Ramos (cell line): Measurements from ENCODE around the gene COL8A1.
"Not testable (repeated sequence)": the region's sequence is repeated elsewhere in the genome, so short reads cannot be mapped to it uniquely, and the experiment has no call there.

ENCODE experiments used
- in situ Hi-C: fragments of 300-500 bp; cut with MboI; formaldehyde crosslinking; loops from one replicate; pipeline ENCODE4 v1.14.3; 2022; ENCODE audit warnings: low sequenced_read_pairs; ENCODE audit not compliant: unreplicated experiment

Gene COL8A1

DNA sequence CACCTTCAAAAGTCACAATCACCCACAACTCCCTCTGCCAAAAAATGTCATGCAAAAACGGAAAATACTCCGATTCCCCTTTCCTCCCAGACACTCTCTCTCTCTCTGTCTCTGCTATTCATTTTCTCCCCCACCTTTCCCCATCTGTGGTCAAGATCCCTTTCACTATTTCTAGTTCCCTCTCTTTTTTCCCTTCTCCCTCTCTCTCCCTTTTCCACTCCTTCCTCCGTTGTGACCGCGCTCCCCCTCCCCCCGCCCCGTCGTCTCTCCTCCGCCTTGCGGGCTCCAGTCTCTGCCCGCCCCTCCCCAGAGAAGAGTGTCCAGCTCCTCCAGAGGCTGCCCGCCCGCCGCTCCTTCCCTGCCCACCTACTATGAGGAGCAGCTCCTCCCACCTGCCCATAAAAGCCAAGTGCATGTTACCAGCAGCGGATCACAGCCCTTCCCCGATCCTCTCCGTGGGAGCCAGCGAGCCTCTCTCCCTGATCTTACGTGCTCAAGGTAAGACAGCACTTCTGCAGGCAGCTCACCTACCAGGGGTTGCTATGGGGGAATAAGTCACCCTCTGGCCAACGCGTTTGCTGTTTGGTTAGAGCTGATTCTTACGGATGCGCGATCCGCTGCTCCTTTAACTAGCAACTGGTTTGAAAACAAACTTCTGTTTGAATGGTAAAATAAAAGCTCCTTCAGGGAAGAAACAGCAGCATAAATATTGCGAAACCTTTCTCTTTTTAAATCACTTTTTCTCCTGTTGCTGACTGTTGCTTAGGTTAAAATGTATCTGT is at the start of gene COL8A1:
TSS of gene COL8A1 (plus strand) at position 428 of the 782 bp plus-strand sequence. CDS start 152,089 bp downstream, outside the sequence.
- in situ Hi-C loops, result no loop called here

DNA sequence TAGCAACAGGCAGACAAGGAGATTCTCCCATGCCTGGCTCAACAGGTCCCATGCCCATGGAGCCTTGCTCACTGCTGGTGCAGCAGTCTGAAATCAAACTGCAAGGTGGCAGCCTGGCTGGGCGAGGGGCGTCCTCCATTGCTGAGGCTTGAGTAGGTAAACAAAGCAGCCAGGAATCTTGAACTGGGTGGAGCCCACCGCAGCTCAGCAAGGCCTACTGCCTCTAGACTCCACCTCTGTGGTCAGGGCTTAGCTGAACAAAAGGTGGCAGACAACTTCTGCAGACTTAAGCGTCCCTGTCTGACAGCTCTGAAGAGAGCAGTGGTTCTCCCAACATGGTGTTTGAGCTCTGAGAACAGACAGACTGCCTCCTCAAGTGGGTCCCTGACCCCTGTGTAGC is 49.2 kb upstream of the COL8A1 start:
- in situ Hi-C loops, result not testable (repeated sequence)

- in situ Hi-C loops, result no loop called here
These were observed 38.5 kb upstream of the COL8A1 start for GRCh38 chr3:99599894-99600293.

DNA sequence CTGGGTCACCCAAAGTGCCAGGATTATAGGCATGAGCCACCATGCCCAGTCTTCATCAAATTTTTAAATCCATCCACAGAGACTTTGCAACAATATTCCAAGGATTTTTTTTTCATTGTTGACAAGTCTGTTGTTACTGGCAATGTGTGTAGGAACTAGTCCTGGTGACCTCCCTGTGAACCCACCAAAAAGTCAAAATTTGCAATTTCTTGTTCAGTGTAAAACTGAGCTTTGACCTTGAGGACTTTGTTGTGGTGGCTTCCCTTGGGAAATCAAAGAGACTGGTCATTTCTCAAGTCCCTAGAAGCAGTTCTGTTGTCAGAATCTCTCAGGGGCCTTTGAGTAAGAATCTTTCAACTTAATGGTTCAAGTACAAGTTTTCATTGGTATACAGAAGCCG is 36.9 kb upstream of the COL8A1 start:
- in situ Hi-C loops, result no loop called here

DNA sequence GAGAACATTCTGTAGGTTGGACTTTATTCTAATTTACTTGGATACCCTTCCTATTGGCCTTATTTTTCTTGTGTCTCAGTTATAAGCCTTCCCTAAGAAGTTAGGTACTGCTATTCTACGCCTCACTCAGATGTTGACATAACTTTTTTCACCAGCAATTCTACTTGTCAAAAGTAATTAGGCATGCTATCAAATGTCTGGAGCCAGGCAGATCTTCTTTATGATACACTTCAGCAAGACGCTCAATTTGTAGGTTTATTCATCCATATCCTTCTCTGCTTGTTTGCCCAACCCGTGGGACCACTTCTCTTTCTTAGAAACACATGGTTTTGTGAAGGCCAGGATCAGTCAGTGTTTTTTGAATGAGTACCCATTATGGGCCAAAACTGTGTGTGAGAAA is 36.2 kb upstream of the COL8A1 start:
- in situ Hi-C loops, result no loop called here

DNA sequence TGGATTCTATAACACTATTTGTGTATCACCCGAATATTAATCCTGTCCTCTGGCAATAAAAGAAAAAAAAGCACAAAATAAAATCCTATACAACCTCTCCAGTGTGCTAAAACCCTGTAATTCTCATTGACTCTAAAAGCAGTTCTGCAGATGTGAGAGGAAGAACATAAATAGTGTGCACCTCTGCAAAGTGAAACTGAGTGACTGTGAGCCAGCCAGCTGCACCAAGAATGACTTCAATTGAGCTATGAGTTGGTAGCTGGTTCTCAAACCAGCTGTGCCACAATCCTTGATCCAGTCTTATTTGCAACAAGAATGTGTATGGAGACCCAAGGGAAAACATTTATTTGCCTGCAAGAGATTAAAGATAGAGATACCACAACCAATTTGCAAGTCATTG is 31.2 kb upstream of the COL8A1 start:
- in situ Hi-C loops, result no loop called here

GRCh38 chr3:99614768-99615167 is 23.6 kb upstream of the COL8A1 start:
- in situ Hi-C loops, result no loop called here

GRCh38 chr3:99620077-99620767 is 18.2 kb upstream of the COL8A1 start:
- in situ Hi-C loops, result no loop called here

DNA sequence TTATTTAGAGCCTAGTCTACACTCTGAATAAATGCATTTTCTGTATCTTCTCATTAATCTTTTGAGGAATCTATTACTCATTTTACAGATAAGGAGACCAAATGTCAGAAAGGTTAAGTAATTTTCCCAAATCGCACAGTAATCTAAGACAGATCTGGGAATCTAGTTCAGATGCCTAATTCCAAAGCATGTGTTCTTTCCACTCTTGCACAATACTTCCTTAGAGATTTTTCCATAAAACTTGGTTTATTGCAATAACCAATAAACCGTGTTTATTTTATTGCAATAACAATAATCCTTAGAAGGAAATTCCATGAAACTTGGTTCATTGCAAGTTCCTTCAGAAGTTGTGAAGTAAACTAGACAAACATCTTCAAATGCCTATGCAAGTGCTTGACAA is 17.4 kb upstream of the COL8A1 start:
- in situ Hi-C loops, result no loop called here

GRCh38 chr3:99624496-99625236 is 13.7 kb upstream of the COL8A1 start:
- in situ Hi-C loops, result no loop called here

DNA sequence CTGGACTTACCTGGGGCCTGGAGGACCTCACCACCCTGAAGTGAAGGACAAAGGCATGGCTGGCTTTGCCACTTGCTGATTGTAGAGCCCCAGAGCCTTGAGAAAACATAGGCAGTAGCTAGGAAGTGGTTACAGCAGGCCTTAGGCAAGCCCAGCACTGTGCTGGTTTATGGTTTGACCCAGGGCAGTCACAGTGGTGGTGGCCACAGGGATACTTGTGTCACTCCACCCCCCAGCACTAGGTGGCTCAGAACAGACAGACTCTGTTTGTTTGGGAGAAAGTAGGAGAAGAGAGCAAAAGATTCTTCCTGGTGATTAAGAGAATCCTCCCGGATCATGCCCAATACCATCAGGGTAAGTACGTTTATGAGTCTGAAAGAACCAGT is 13.2 kb upstream of the COL8A1 start:
- in situ Hi-C loops, result no loop called here

DNA sequence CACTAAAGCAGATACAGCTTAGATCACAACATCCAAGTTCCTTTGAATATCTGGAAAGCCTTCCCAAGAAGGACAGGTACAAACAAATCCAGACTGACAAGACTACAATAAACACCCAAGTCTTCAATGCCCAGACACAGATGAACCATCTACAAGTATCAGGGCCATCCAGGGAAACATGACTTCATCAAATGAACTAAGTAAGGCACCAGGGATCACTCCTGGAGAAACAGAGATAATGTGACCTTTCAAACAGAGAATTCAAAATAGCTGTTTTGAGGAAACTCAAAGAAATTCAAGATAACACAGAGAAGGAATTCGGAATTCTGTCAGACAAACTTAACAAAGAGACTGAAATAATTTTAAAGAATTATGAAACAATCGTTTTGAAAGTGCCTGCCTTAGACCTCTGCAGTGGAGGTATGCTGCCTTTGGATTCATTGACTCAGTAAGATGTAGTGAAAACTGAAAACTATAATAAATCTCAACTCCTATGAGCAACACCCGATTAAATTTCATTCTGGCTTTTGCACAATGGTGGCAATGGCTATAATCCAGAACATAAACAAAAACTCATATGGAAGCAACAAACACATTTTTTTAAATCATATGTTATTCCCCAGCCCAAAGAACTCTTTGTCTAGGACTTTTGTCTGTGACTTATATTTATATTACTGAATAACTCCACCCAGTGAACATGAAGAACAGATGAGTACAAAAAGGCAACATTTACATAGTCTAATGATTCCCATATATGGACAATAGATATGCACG is 12.6 kb upstream of the COL8A1 start:
- in situ Hi-C loops, result no loop called here

DNA sequence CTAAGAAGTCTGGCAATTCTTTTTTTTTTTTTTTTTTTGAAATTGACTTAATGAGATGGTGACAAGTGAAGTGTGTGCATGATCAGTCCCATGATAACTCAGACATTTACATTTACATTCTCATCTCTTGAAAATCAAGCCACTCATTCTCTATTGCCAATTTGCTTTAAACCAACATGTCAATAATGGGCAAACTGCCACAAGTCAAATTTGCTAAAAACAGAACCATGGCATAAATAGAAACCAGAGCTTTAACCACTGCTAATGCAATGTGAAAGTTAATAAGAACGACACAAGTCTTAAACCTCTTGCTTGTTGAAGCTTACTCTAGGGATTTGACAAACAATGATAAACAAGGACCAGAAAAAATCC is 12.0 kb upstream of the COL8A1 start:
- in situ Hi-C loops, result no loop called here

- in situ Hi-C loops, result no loop called here
These were observed 11.2 kb upstream of the COL8A1 start for GRCh38 chr3:99627062-99627826.

- in situ Hi-C loops, result no loop called here
These were observed 7.6 kb upstream of the COL8A1 start for GRCh38 chr3:99630815-99631214.

DNA sequence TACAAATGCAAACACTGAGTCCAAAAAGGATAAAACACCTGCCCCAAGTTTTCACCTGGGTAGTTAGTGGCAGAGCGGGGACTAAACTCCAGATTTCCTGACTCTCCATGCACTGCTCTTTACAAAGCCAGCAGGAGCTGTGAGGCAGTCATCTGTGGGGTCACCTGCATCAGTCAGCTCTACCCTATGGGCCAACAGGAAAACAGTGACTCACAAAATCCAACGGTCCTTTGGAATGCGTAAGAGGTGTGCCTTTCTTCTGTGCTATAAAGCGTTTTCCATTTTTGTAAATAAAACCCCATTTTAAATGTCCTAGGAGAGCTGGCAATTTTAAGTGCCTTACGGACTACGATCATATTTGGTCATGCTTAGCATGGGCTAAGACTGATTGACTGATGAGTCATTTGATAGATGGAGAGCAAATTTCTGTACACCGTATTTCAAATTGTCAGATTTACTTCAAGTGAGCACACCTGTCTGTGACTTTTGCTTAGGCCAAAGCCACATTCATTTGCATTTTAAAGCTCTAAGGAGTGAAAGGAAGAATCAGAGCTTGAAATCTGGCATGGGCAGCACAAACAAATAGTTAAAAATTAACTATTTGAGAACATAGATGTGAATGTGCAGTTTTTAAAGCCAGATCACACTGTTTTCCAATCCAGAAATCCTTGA is 4.4 kb upstream of the COL8A1 start:
- in situ Hi-C loops, result no loop called here

GRCh38 chr3:99634881-99635280 is 3.5 kb upstream of the COL8A1 start:
- in situ Hi-C loops, result no loop called here

DNA sequence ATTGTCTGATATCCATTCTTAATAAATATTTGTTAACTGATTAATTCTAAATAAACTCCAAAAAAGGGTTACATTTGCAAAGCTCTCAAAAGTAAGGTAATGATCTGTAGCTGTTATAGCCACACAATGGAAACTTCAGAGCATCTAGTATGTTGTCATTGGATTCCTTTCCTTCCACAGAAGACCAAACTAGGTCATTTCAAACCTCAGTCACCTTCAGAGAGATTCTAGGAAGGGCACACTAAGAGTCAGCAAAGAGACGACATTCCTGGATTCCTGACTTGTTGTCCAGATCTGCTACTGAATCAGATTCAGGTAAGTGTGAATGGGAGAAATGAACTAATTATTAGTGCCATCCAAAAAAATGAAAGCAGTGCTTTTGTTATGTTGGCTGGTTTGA is 3.0 kb upstream of the COL8A1 start:
- in situ Hi-C loops, result no loop called here

GRCh38 chr3:99637016-99637367 is 1.4 kb upstream of the COL8A1 start:
- in situ Hi-C loops, result no loop called here
